ENCODE data around the gene LSP1. TPM values are rescaled to one million over a fixed set of nuclear protein-coding genes. Genes with fewer than 3 reads are reported as not detected.
"Not testable (repeated sequence)": the region's sequence is repeated elsewhere in the genome, so short reads cannot be mapped to it uniquely, and the experiment has no call there.

LSP1 gene
- 10 to 100 TPM; 42.4 to 42.9 TPM for total RNA-seq

- no peaks in the 10 kb centered on the region for H3K9me3 Mint-ChIP-seq
- no peaks in the 10 kb centered on the region for H3K36me3 Mint-ChIP-seq (ENCODE audit: low read depth)
- no peaks in the 10 kb centered on the region for H3K27me3 Mint-ChIP-seq (ENCODE audit: low read depth)
- DNase-seq, result peak; percentile 90
- CTCF ChIA-PET, result interaction anchor here (0.8 to 6.6 kb wide), 8 partner anchors 20 to 299 kb away, joined by 3 to 42 read pairs (median 5); no protein-coding TSS in a partner anchor
- H3K4me1 Mint-ChIP-seq (ENCODE audit: low read depth), result peaks cover 77% of the 10 kb centered on the region
- H3K27ac Mint-ChIP-seq, result peak within 1 kb of the TSS; percentile 93
- intact Hi-C loops (cut with micrococcal nuclease), result loop anchor here (1.0 to 5.0 kb wide), 5 partner anchors 9 to 414 kb away; partner anchors contain the start of gene PRR33
- H3K4me3 Mint-ChIP-seq, result peak within 1 kb of the TSS; percentile 84
These were observed at the start of gene LSP1 for GRCh38 chr11:1852877-1853276. Gene LSP1 (plus strand): TSS chr11:1853084. CDS start chr11:1853145, 61 bp downstream.

GRCh38 chr11:1803246-1803645 is 49.6 kb upstream of the LSP1 start:
- Mint-ChIP-seq H3K27me3 (ENCODE audit: low read depth) (peaks cover 2% of the 10 kb centered on the region), H3K4me1 (ENCODE audit: low read depth) (no peaks in the 10 kb centered on the region), H3K9me3 (no peaks in the 10 kb centered on the region), H3K36me3 (ENCODE audit: low read depth) (no peaks in the 10 kb centered on the region), H3K27ac (no peak overlapping the region), H3K4me3 (no peak overlapping the region)
- CTCF ChIA-PET, result interaction anchor here (1.0 kb wide), 1 partner anchor 30 kb away, joined by 3 read pairs; no protein-coding TSS in a partner anchor
- intact Hi-C loops (cut with micrococcal nuclease), result no loop called here
- DNase-seq, result no peak

GRCh38 chr11:1803835-1804519 is 48.9 kb upstream of the LSP1 start:
- H3K27me3 Mint-ChIP-seq (ENCODE audit: low read depth); H3K4me3 Mint-ChIP-seq; H3K36me3 Mint-ChIP-seq (ENCODE audit: low read depth); DNase-seq; H3K27ac Mint-ChIP-seq; H3K9me3 Mint-ChIP-seq; H3K4me1 Mint-ChIP-seq (ENCODE audit: low read depth); intact Hi-C loops (cut with micrococcal nuclease): not testable (repeated sequence)
- CTCF ChIA-PET, result interaction anchor here (2.5 kb wide), 1 partner anchor 110 kb away, joined by 12 read pairs; no protein-coding TSS in a partner anchor

- no peak overlapping the region for H3K4me3 Mint-ChIP-seq
- intact Hi-C loops (cut with micrococcal nuclease), result no loop called here
- peaks cover 2% of the 10 kb centered on the region for H3K27me3 Mint-ChIP-seq (ENCODE audit: low read depth)
- CTCF ChIA-PET, result interaction anchor here (1.3 to 2.5 kb wide), 4 partner anchors 28 to 166 kb away, joined by 3 to 12 read pairs (median 10); no protein-coding TSS in a partner anchor
- H3K36me3 Mint-ChIP-seq (ENCODE audit: low read depth), result no peaks in the 10 kb centered on the region
- no peak overlapping the region for H3K27ac Mint-ChIP-seq
- no peaks in the 10 kb centered on the region for H3K9me3 Mint-ChIP-seq
- DNase-seq, result no peak
- no peaks in the 10 kb centered on the region for H3K4me1 Mint-ChIP-seq (ENCODE audit: low read depth)
These were observed 47.4 kb upstream of the LSP1 start for GRCh38 chr11:1805525-1805924.

- intact Hi-C loops (cut with micrococcal nuclease), result no loop called here
These were observed 45.5 kb upstream of the LSP1 start for GRCh38 chr11:1807264-1807995.

GRCh38 chr11:1810761-1811160 is 42.1 kb upstream of the LSP1 start:
- Mint-ChIP-seq H3K27ac (no peak overlapping the region), H3K4me3 (no peak overlapping the region), H3K36me3 (ENCODE audit: low read depth) (no peaks in the 10 kb centered on the region), H3K4me1 (ENCODE audit: low read depth) (no peaks in the 10 kb centered on the region), H3K27me3 (ENCODE audit: low read depth) (peaks cover 2% of the 10 kb centered on the region), H3K9me3 (no peaks in the 10 kb centered on the region)
- DNase-seq, result no peak
- intact Hi-C loops (cut with micrococcal nuclease), result no loop called here
- CTCF ChIA-PET, result no interaction called here

More at GRCh38 chr11:1807264-1807995, 45.5 kb upstream of the LSP1 start:
- Mint-ChIP-seq H3K4me1 (ENCODE audit: low read depth) (no peaks in the 10 kb centered on the region), H3K27ac (no peak overlapping the region), H3K27me3 (ENCODE audit: low read depth) (peaks cover 2% of the 10 kb centered on the region), H3K36me3 (ENCODE audit: low read depth) (no peaks in the 10 kb centered on the region), H3K4me3 (no peak overlapping the region), H3K9me3 (no peaks in the 10 kb centered on the region)
- CTCF ChIA-PET, result interaction anchor here (0.7 to 1.5 kb wide), 5 partner anchors 10 to 769 kb away, joined by 3 to 7 read pairs (median 3); no protein-coding TSS in a partner anchor
- DNase-seq, result no peak

- Mint-ChIP-seq H3K4me1 (ENCODE audit: low read depth) (no peaks in the 10 kb centered on the region), H3K4me3 (no peak overlapping the region), H3K36me3 (ENCODE audit: low read depth) (no peaks in the 10 kb centered on the region), H3K27ac (no peak overlapping the region), H3K27me3 (ENCODE audit: low read depth) (peaks cover 2% of the 10 kb centered on the region), H3K9me3 (no peaks in the 10 kb centered on the region)
- intact Hi-C loops (cut with micrococcal nuclease), result no loop called here
- no peak for DNase-seq
- CTCF ChIA-PET, result no interaction called here
These were observed 40.6 kb upstream of the LSP1 start for GRCh38 chr11:1812274-1812673.

- intact Hi-C loops (cut with micrococcal nuclease), result no loop called here
- CTCF ChIA-PET, result no interaction called here
- no peak for DNase-seq
- H3K4me1 Mint-ChIP-seq (ENCODE audit: low read depth), result no peaks in the 10 kb centered on the region
- H3K4me3 Mint-ChIP-seq, result no peak overlapping the region
- H3K27me3 Mint-ChIP-seq (ENCODE audit: low read depth), result peaks cover 2% of the 10 kb centered on the region
- H3K27ac Mint-ChIP-seq, result no peak overlapping the region
- H3K9me3 Mint-ChIP-seq, result no peaks in the 10 kb centered on the region
- no peaks in the 10 kb centered on the region for H3K36me3 Mint-ChIP-seq (ENCODE audit: low read depth)
These were observed 40.1 kb upstream of the LSP1 start for GRCh38 chr11:1812801-1813200.

GRCh38 chr11:1813356-1813755 is 39.5 kb upstream of the LSP1 start:
- CTCF ChIA-PET; DNase-seq; H3K4me1 Mint-ChIP-seq (ENCODE audit: low read depth); H3K27me3 Mint-ChIP-seq (ENCODE audit: low read depth); intact Hi-C loops (cut with micrococcal nuclease); H3K9me3 Mint-ChIP-seq; H3K4me3 Mint-ChIP-seq; H3K27ac Mint-ChIP-seq; H3K36me3 Mint-ChIP-seq (ENCODE audit: low read depth): not testable (repeated sequence)

- Mint-ChIP-seq H3K36me3 (ENCODE audit: low read depth) (no peaks in the 10 kb centered on the region), H3K4me3 (no peak overlapping the region), H3K27ac (no peak overlapping the region), H3K4me1 (ENCODE audit: low read depth) (no peaks in the 10 kb centered on the region), H3K27me3 (ENCODE audit: low read depth) (peaks cover 2% of the 10 kb centered on the region), H3K9me3 (no peaks in the 10 kb centered on the region)
- CTCF ChIA-PET, result interaction anchor here (1.2 kb wide), 1 partner anchor 121 kb away, joined by 5 read pairs; no protein-coding TSS in a partner anchor
- intact Hi-C loops (cut with micrococcal nuclease), result no loop called here
- no peak for DNase-seq
These were observed 38.2 kb upstream of the LSP1 start for GRCh38 chr11:1814691-1815090.

GRCh38 chr11:1815311-1815710 is 37.6 kb upstream of the LSP1 start:
- Mint-ChIP-seq H3K27ac (no peak overlapping the region), H3K27me3 (ENCODE audit: low read depth) (peaks cover 2% of the 10 kb centered on the region), H3K9me3 (no peaks in the 10 kb centered on the region), H3K4me3 (no peak overlapping the region), H3K4me1 (ENCODE audit: low read depth) (no peaks in the 10 kb centered on the region), H3K36me3 (ENCODE audit: low read depth) (no peaks in the 10 kb centered on the region)
- no peak for DNase-seq
- intact Hi-C loops (cut with micrococcal nuclease), result no loop called here
- CTCF ChIA-PET, result interaction anchor here (1.2 kb wide), 1 partner anchor 122 kb away, joined by 5 read pairs; no protein-coding TSS in a partner anchor

GRCh38 chr11:1815751-1816150 is 37.1 kb upstream of the LSP1 start:
- Mint-ChIP-seq H3K9me3 (no peaks in the 10 kb centered on the region), H3K27me3 (ENCODE audit: low read depth) (peaks cover 2% of the 10 kb centered on the region), H3K4me3 (no peak overlapping the region), H3K27ac (no peak overlapping the region), H3K4me1 (ENCODE audit: low read depth) (no peaks in the 10 kb centered on the region), H3K36me3 (ENCODE audit: low read depth) (no peaks in the 10 kb centered on the region)
- intact Hi-C loops (cut with micrococcal nuclease), result no loop called here
- CTCF ChIA-PET, result interaction anchor here (1.2 kb wide), 1 partner anchor 122 kb away, joined by 5 read pairs; no protein-coding TSS in a partner anchor
- DNase-seq, result no peak

All from activated naive CD4-positive, alpha-beta T cell treated with anti-CD3 and anti-CD28 coated beads for 36 hours (primary cell).